GM12892 (cell line): ENCODE results near the gene WDFY3.
"Not testable (repeated sequence)": the region's sequence is repeated elsewhere in the genome, so short reads cannot be mapped to it uniquely, and the experiment has no call there.

ENCODE experiments used
- POLR2A ChIP-seq: IDR thresholded peaks from 2 replicates; pipeline ENCODE4 v1.6.1; 2011; ENCODE audit warnings: low read depth, low read length, control low read depth
- POLR2AphosphoS5 ChIP-seq: IDR thresholded peaks from 2 replicates; pipeline ENCODE4 v1.6.1; 2011; ENCODE audit warnings: low read depth, low read length, control low read depth
- TAF1 ChIP-seq: IDR thresholded peaks from 2 replicates; pipeline ENCODE4 v1.6.1; 2011; ENCODE audit warnings: low read depth, mild to moderate bottlenecking, control low read depth, low read length, borderline replicate concordance

DNA sequence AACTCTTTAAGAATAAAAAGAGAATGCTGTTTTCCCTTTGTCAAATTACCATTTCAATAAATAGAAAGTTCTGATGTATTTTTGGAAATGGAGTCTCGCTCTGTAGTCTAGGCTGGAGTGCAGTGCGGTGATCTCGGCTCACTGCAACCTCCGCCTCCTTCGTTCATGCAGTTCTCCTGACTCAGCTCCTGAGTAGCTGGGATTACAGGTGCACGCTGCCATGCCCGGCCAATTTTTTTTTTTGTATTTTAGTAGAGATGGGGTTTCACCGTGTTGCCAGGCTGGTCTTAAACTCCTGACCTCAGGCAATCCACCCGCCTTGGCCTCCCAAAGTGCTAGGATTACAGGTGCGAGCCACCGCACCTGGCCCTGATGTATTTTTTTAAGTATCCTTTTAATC is 159.9 kb downstream of the WDFY3 start:
- TF ChIP-seq POLR2AphosphoS5, POLR2A, TAF1: not testable (repeated sequence)
